Keratinocyte (primary cell): Measurements from ENCODE around the gene IQCF5.

Source experiments
- EZH2 ChIP-seq: IDR thresholded peaks from one replicate; pipeline ENCODE4 v1.6.1; 2012; ENCODE audit warnings: inconsistent platforms, mild to moderate bottlenecking, low read length, moderate library complexity
- TF ChIP-seq, protein P1 (sequence below), 3 experiments: IDR thresholded peaks in 1 of 3; conservative IDR thresholded peaks in 1 of 3; optimal IDR thresholded peaks in 1 of 3; 2 replicates in 2 of 3; 3 replicates in 1 of 3; pipeline versions ENCODE3 to v1.5.1; 2011; ENCODE audit warnings: low read length in 3 of 3, mild to moderate bottlenecking in 3 of 3, moderate library complexity in 2 of 3, control low read depth in 1 of 3, inconsistent platforms in 1 of 3; ENCODE audit not compliant: insufficient read depth in 2 of 3; ENCODE audit errors: extremely low read depth in 1 of 3

DNA sequence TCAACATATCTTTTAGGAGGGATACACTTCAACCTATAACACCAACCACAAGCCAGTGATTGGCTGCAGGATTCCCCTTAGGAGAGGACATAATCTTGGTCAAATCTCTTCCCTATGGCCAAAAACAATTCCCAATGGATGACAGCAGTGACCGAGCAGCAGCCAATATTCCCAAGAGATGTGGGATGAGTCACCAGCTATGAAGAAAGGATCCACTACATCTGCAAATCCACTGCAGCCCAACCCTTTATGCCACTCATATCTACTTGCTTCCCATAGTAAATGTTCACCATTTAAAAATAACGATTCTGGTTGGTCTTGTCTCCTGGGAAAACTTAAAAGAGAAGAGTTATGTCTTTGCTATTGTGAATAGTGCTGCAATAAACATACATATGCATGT lies 4.5 kb upstream of the IQCF5 start:
- TF ChIP-seq, protein P1, sequence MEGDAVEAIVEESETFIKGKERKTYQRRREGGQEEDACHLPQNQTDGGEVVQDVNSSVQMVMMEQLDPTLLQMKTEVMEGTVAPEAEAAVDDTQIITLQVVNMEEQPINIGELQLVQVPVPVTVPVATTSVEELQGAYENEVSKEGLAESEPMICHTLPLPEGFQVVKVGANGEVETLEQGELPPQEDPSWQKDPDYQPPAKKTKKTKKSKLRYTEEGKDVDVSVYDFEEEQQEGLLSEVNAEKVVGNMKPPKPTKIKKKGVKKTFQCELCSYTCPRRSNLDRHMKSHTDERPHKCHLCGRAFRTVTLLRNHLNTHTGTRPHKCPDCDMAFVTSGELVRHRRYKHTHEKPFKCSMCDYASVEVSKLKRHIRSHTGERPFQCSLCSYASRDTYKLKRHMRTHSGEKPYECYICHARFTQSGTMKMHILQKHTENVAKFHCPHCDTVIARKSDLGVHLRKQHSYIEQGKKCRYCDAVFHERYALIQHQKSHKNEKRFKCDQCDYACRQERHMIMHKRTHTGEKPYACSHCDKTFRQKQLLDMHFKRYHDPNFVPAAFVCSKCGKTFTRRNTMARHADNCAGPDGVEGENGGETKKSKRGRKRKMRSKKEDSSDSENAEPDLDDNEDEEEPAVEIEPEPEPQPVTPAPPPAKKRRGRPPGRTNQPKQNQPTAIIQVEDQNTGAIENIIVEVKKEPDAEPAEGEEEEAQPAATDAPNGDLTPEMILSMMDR (optimal IDR thresholded peaks at IDR 0.05 in 1 of 3, IDR thresholded peaks at IDR 0.05 in 1 of 3, conservative IDR thresholded peaks at IDR 0.05 in 1 of 3; ENCODE audit: extremely low read depth in 1 of 3, insufficient read depth in 2 of 3, low read length in 3 of 3) = no peak
- no peak for TF ChIP-seq EZH2
